Measurements from ENCODE around the gene ZKSCAN7.
"Not testable (repeated sequence)": the region's sequence is repeated elsewhere in the genome, so short reads cannot be mapped to it uniquely, and the experiment has no call there.

The ZKSCAN7 gene

GRCh38 chr3:44577354-44577952 is 22.5 kb downstream of the ZKSCAN7 start:
- not testable (repeated sequence) for DNase-seq (ENCODE audit: low read depth)

GRCh38 chr3:44578316-44578715 is 23.3 kb downstream of the ZKSCAN7 start:
- not testable (repeated sequence) for DNase-seq (ENCODE audit: low read depth)

GRCh38 chr3:44578924-44579515 is 24.0 kb downstream of the ZKSCAN7 start:
- not testable (repeated sequence) for DNase-seq (ENCODE audit: low read depth)

- DNase-seq (ENCODE audit: low read depth), result not testable (repeated sequence)
Observed at GRCh38 chr3:44579749-44580148, 24.8 kb downstream of the ZKSCAN7 start.

- DNase-seq (ENCODE audit: low read depth), result not testable (repeated sequence)
Observed at GRCh38 chr3:44580971-44581370, 26.0 kb downstream of the ZKSCAN7 start.

GRCh38 chr3:44584646-44585501 is 29.9 kb downstream of the ZKSCAN7 start, which contains the start of gene ZNF660:
Gene ZNF660 (plus strand): TSS chr3:44584964. CDS start chr3:44594194, 9,230 bp downstream.
- DNase-seq (ENCODE audit: low read depth), result peak; percentile 44

GRCh38 chr3:44596621-44597020 is 41.6 kb downstream of the ZKSCAN7 start:
- DNase-seq (ENCODE audit: low read depth), result no peak

- no peak for DNase-seq (ENCODE audit: low read depth)
Observed at GRCh38 chr3:44601749-44602148, 46.8 kb downstream of the ZKSCAN7 start.

- no peak for DNase-seq (ENCODE audit: low read depth)
Observed at GRCh38 chr3:44612678-44613077, 57.7 kb downstream of the ZKSCAN7 start.

All from stromal cell of bone marrow (primary cell).